GM10248 (cell line): ENCODE measurements around the gene NHERF2.

Source experiments
- CTCF ChIA-PET: fragments of 300-600 bp; sonication (Branson Sonifier 250); formaldehyde crosslinking; extraction: SDS; loops from one replicate; lab custom pipeline; 2021; ENCODE audit warnings: antibody characterized with exemption; lab: Yijun Ruan, JAX
- POLR2A ChIA-PET: fragments of 350-650 bp; sonication (Branson Sonifier 250); formaldehyde crosslinking; extraction: SDS; loops from one replicate; lab custom pipeline; 2020; ENCODE audit warnings: antibody characterized with exemption; lab: Yijun Ruan, JAX
- DNase-seq: peaks from one replicate; pipeline ENCODE4 v3.0.0; 2012; ENCODE audit errors: extremely low spot score
- TF ChIP-seq, protein P1 (sequence below): IDR thresholded peaks from 2 replicates; pipeline ENCODE4 v1.5.1; 2012; ENCODE audit warnings: mild to moderate bottlenecking, low read depth; ENCODE audit errors: extremely low read depth, missing control alignments, control extremely low read depth

The NHERF2 gene

DNA sequence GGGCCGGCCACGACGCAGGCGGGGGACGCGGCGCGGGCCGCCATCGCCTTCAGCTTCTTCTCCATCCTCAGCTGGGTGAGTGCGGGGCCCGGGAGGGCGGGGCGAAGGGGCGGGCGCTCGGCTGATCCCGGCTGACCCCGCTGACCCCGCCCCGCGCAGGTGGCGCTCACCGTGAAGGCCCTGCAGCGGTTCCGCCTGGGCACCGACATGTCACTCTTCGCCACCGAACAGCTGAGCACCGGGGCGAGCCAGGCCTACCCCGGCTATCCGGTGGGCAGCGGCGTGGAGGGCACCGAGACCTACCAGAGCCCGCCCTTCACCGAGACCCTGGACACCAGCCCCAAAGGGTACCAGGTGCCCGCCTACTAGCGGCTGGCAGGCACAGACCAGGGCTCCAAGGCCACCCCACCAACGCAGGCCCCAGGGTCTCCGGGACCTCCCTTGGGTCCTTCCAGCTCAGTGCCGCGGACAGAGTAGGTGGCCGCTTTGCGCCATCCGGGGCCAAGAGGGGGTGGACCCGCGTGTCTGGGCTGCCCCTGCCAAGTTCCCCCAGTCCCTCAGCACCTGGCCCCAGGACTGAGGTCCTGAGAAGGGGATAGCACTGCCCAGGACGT is 33.9 kb upstream of the NHERF2 start:
- ChIA-PET POLR2A (interaction anchor here (0.9 to 3.3 kb wide), 3 partner anchors 28 to 163 kb away, joined by 4 to 22 read pairs (median 6); partner anchors contain the start of genes RPS2 and TRAF7), CTCF (interaction anchor here (7.3 kb wide), 1 partner anchor 11 kb away, joined by 63 read pairs; no protein-coding TSS in a partner anchor)
- no peak for DNase-seq

DNA sequence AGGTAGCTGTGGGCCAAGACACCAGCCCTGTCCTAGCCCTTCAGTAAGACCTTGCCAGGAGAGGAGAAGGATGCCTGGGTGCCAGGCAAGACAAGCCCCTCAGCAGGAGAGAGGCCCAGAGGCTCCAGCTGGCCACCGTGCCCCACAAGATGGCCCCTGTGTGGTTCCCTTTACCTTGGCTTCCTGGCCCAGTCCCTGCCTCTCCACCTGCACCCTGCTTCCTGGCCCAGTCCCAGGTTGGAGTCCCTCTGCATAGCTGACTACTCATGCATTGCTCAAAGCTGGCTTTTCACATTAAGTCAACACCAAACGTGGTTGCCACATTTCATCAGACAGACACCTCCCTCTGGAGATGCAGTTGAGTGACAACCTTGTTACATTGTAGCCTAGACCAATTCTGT is 33.0 kb upstream of the NHERF2 start:
- TF ChIP-seq, protein P1, sequence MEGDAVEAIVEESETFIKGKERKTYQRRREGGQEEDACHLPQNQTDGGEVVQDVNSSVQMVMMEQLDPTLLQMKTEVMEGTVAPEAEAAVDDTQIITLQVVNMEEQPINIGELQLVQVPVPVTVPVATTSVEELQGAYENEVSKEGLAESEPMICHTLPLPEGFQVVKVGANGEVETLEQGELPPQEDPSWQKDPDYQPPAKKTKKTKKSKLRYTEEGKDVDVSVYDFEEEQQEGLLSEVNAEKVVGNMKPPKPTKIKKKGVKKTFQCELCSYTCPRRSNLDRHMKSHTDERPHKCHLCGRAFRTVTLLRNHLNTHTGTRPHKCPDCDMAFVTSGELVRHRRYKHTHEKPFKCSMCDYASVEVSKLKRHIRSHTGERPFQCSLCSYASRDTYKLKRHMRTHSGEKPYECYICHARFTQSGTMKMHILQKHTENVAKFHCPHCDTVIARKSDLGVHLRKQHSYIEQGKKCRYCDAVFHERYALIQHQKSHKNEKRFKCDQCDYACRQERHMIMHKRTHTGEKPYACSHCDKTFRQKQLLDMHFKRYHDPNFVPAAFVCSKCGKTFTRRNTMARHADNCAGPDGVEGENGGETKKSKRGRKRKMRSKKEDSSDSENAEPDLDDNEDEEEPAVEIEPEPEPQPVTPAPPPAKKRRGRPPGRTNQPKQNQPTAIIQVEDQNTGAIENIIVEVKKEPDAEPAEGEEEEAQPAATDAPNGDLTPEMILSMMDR = no peak
- CTCF ChIA-PET = interaction anchor here (0.7 to 7.3 kb wide), 3 partner anchors 10 to 147 kb away, joined by 3 to 63 read pairs (median 4); no protein-coding TSS in a partner anchor
- POLR2A ChIA-PET = no interaction called here
- no peak for DNase-seq

More for the DNA sequence above, 33.9 kb upstream of the NHERF2 start:
- TF ChIP-seq, protein P1 = no peak

DNA sequence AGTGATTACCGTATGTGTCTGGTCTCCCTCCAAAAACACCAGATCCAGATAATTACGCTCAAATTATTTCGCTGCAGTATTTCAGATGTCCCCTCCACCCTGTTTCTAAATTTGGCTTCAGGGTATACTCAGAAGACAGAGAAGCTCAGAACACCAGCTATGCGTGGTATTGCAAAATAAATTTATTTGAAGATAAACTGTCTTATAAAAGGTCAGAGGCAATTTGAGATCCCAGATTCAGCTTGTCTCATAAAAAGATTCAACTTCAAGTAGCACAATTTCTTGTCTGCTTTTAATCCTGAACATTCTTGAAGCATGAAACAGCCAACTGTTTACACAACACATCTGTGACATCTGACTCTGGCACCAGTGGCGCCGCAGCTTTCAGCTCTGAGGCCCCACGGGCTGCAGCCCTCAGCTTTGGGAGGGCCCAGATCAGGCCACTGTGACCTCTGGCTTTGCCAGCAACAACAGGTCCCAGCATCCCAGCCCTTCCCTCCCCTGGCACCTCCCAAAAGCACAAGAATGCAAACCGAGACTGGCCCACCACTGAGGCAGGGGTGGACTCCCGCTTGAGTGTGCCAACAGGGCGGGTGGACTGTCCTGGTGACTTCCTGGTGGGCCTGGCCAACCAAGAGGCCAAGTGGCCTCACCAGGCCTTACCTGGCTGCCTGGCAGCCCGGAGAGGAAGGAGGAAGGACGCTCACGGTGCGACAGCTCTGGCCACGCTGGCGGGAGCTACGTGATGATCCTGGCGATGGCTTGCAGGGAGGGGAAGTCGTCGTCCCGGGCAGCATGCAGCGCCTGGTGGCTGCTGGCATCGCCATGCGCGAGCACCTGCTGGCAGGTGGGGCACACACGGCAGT is 29.0 kb upstream of the NHERF2 start:
- ChIA-PET POLR2A (interaction anchor here (0.6 to 0.8 kb wide), 2 partner anchors 14 to 158 kb away, joined by 4 to 5 read pairs; partner anchors contain the start of gene TRAF7), CTCF (interaction anchor here (2.3 kb wide), 2 partner anchors 16 to 143 kb away, joined by 5 to 10 read pairs; partner anchors contain the start of gene NOXO1)

DNA sequence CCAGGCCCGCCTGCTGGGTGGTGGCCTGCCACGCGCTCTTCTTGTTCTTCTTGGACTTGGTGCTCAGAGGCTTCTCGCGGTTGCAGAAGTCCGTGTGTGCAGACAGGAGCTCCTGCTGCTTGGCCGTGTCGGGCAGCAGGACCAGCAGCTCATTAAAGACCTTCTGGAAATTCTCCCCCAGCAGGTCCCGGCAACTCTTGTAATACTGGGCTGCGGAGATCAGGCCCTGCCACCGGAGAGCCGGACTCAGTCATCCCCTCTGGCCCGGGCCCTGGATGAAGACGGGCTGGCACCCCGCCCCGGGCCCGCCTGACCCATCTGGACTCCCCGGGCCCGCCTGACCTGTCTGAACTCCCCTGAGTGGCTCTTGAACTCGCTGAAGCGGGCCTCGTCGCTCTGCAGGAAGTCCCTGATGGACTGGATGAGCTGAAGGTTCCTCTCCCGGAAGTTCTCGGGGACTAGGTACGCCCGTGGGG is 28.3 kb upstream of the NHERF2 start:
- ChIA-PET POLR2A (interaction anchor here (0.6 kb wide), 1 partner anchor 13 kb away, joined by 5 read pairs; no protein-coding TSS in a partner anchor), CTCF (interaction anchor here (2.3 kb wide), 1 partner anchor 142 kb away, joined by 10 read pairs; no protein-coding TSS in a partner anchor)
- TF ChIP-seq, protein P1 = no peak
- no peak for DNase-seq

More for the DNA sequence above, 29.0 kb upstream of the NHERF2 start:
- TF ChIP-seq, protein P1 = no peak
- no peak for DNase-seq

DNA sequence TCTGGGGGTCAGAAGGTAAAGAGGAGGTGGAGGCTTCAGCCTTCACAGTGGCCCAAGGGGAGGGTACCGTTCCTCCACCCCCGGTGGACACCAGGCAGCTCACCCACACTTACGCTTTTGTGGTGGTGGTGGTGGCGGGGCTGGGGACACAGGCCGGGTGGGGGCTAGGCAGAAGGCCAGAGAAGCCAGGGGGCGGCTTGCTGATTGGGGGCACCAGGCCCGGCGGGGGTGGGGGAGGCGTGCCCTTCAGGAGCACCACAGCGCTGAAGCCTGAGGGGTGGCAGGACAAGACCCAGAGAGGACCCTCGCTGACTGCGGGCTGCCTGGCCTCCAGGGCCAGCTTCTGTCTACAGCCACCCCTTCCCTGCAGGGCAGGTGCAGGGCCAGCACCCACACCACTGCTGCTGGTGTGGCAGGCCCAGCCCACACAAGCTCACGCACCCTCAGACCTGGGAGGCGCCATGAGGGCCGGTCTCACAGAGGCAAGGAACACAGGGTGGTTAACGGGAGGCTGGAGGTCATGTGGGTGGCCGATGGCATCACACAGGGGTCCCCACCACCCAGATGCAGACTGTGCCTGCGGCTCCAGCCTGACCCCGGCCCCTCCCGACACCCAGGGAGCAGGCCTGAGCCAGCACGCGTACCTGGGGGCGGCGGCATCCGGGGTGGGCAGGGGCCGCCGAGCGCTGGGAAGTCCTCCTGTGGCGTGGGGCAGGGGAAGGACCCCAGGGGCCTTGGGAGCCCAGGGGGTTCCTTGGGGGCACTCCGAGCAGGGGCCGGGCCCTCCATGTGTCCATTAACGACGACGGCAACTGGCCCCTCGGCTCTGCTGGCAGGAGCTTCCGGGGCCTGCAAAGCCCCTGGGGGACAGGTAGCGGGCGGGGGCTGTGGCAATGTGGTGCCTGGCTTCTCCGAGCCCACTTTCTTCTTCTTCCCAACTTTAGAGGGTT is 27.6 kb upstream of the NHERF2 start:
- TF ChIP-seq, protein P1 = no peak
- DNase-seq = no peak
- POLR2A ChIA-PET = interaction anchor here (0.6 to 3.2 kb wide), 2 partner anchors 12 to 156 kb away, joined by 5 to 8 read pairs; partner anchors contain the start of gene TRAF7
- CTCF ChIA-PET = interaction anchor here (2.3 kb wide), 1 partner anchor 142 kb away, joined by 10 read pairs; no protein-coding TSS in a partner anchor
